DMS79 treated with DMSO at 0.1 percent for 48 hours (cell line): ENCODE measurements around the gene B4GAT1.
"Not testable (repeated sequence)": the region's sequence is repeated elsewhere in the genome, so short reads cannot be mapped to it uniquely, and the experiment has no call there.

Experiments
- DNase-seq: peaks from one replicate; lab custom pipeline; 2025; lab: John Stamatoyannopoulos, UW

The B4GAT1 gene

GRCh38 chr11:66322732-66323427 is 24.5 kb downstream of the B4GAT1 start:
- no peak for DNase-seq

DNA sequence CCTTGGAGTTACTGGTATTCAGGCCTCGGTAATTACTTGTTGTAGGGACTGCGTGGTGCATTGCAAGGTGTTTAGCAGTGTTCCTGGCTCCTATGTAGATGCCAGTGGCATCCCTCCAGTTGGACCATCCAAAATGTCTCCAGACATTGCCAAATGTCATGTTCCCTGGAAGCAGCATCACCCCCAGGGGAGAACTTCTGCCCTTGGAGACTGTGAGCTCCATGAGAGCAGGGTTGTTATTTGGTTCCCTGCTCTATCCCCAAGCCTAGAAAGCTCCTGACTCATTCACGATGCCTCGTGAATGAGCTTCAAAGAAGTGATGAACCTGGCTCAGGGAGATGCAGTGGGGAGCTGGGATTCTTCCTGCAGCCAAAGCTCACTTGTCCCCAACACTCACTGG is 25.8 kb downstream of the B4GAT1 start:
- no peak for DNase-seq

GRCh38 chr11:66320748-66321147 is 26.7 kb downstream of the B4GAT1 start:
- not testable (repeated sequence) for DNase-seq

GRCh38 chr11:66320289-66320688 is 27.1 kb downstream of the B4GAT1 start:
- DNase-seq: not testable (repeated sequence)

DNA sequence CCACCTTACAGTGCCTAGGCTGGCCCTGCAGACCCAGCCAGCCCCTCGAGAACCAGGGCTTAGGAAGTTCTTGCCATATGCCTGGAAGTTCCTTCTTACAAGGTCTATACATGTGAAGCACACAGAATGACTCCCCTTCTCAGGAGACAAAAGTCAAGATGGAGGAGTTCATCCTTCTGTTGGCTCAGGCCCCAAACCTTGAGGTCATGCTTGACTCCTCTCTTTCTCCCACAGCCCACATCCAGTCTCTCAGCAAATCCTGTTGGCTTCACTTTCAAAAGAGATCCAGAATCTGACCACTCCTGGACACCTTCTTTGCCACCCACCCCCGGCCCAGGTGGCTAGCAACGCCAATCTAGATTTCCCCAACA is 28.8 kb downstream of the B4GAT1 start:
- no peak for DNase-seq

DNA sequence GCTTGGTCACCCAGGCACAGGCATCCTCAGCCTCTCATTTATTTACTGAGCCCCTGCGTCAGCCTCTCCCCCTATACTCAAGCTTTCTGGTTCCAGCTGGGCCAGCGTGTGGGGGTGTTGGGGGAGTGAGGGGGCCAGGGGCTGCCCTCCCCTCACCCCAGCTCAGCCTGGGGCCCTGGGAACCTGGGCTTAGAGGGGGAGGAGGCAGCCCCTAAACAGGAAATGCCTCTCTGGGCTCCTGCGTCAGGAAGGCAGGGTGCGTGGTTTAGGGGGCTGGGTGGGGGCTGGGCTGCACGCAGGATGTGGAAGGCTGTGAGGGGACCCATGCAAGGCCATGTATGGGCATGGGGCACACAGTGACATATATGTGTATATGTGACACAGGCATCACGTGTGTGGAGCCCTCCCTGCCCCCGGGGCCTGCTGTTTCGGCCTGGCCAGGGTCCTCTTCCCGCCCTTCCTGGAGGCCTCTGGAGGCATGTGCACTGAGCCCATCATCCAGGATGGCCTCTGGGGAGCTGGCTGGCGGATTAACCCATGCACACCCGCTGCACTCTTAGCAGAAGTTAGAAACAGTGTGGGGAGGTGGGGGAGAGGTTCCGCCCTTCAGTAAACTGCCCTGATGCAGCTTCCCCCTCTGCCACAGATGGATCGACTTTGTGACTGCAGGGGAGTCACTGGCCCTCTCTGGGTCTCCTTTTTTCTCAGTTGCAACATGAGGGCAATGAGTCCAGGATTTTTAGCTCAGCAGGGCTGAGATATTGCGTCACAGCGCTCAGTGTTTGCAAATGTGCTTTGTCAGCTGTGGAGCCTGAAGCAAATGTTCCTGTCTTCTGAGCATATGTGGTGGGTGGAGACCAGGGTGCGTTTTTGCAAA is 29.5 kb downstream of the B4GAT1 start:
- no peak for DNase-seq

DNA sequence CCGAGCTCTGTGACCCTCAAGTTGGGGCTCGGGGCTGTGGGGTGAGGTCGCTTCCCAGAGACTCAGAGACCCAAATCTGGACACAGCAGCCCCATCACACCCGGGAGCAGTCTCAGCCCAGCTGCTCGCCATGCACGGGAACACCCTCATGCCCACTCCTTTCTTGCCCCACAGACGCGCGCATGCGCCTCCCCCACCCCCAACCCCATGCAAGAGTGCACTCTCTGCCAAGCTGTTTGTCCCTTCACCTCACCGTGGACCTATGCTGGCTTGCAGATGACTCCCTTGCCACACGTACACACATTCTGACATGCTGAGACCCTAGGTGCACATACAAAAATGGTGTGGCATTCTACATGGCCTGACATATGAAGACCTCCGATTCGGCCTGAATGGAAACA is 30.1 kb downstream of the B4GAT1 start:
- no peak for DNase-seq

DNA sequence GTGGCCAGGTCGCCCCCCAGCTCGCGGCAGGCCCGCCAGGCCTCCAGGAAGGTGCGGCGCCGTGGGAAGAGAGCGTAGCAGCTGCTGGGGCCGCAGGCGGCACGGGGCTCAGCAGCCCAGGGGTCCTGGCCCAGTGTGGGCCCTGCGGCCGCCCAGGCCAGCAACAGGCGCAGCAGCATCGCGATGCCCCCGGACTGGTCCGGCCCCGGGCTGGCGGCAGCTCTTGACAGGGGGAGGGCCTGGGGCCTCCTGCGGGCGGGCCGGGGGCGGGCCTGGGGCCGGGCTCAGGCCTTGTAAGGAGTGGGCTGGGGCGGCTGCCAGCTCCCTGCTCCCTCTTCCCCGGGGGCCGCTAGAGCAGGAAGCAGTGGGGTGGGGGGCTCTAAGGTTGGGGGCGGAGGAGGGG is 30.6 kb downstream of the B4GAT1 start, which contains the start of gene CD248:
TSS of gene CD248 (minus strand) at position 196 of the 403 bp plus-strand sequence. CDS start at position 179, 17 bp downstream.
- no peak for DNase-seq

DNA sequence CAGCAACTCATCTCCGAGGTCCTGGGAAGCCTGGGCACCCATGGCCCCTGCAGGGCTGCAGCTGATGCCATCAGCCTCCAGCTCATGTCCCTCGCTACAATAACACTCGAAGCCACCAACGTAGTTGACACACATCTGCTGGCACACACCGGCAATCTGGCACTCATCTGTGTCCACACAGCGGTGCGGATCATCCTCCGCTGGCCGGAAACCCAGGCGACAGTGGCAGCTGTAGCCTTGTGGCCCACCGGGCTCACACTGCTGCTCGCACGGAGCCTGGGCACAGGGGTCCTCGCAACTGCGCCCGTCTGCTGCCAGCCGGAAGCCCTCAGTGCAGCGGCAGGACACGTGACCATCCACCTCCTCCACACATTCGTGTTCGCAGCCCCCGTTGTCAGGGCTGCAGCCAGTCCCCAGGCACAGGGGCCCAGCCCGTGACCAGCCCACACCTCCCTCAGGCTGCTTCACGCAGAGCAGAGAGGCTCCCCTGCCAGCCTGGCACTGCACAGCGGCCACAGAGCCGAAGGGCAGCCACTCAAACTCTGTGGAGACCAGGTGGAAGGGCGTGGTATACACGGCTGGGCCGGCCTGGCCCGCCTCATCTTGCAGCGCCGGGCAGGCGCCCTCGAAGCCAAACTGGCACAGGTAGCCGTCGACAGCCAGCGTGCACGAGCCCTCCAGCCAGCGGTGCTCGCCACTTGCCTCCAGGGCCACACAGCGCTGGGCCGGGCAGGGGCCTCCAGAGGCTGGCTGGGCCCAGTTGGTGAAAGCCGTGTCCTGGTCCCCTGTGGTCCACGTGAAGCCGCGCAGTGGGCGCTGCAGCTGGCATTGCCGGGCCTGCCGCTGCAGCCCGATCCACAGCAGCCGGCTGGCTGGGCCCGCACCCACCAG is 31.3 kb downstream of the B4GAT1 start:
- DNase-seq: no peak

GRCh38 chr11:66315498-66315885 is 31.9 kb downstream of the B4GAT1 start:
- DNase-seq: no peak

DNA sequence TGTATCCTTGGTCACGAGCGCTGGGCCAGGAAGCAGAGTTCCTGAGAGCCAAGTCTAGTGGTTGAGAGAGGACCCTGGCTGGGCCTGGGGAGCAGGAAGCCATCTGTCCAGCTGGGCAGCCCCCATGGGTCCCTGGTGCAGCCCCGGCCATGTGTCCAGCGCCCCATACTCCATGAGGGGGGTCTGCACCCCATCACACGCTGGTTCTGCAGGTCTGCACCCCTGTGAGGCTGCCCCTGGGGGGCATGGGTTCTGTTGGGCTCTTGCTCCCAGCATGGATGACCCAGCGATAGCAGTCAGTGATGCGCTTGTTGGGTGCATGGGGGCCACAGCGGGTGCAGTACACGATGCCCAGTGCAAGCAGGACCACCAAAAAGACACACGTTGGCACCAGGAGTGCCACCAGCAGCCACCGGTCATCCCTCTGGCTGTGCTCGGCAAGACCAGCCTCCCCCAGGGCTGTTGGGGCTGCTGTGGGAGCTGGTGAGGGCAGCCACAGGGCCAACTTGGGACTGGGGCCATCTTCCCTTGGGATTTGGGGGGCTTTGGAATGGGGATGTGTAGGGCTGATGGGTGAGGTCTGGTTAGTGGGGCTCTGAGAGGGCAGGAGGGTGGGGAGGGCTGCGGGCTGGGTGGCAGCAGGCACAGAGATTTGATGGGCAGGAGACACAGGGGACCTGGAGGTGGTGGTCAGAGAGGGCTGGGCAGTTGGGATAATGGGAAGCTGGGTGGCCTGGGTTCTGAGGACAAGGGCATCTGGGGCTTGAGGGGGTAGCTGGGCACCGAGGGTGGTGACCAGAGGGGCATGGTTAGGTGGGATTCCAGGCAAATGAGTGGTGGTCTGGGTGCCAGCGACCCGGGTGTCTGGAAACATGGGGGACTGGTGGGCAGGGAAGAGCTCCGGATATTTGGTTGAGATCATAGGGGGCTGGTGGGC is 32.6 kb downstream of the B4GAT1 start:
- DNase-seq: no peak

DNA sequence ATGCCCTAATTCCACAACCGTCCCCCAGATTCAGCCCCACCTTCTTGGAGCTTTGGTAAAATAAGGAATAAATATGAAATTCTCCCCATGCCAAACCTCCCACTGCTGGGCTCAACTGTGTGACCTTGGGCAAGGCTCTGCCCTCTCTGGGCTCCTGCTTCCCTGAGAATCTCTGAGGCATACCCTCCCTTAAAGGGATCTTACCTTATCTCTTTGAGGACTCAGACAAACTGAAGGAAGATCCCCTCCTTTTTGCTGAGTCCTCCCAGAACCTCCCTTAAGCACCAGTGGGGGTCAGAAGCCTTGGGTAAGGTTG is 33.3 kb downstream of the B4GAT1 start:
- no peak for DNase-seq

- no peak for DNase-seq
Measured at GRCh38 chr11:66313321-66314185, 33.9 kb downstream of the B4GAT1 start.

DNA sequence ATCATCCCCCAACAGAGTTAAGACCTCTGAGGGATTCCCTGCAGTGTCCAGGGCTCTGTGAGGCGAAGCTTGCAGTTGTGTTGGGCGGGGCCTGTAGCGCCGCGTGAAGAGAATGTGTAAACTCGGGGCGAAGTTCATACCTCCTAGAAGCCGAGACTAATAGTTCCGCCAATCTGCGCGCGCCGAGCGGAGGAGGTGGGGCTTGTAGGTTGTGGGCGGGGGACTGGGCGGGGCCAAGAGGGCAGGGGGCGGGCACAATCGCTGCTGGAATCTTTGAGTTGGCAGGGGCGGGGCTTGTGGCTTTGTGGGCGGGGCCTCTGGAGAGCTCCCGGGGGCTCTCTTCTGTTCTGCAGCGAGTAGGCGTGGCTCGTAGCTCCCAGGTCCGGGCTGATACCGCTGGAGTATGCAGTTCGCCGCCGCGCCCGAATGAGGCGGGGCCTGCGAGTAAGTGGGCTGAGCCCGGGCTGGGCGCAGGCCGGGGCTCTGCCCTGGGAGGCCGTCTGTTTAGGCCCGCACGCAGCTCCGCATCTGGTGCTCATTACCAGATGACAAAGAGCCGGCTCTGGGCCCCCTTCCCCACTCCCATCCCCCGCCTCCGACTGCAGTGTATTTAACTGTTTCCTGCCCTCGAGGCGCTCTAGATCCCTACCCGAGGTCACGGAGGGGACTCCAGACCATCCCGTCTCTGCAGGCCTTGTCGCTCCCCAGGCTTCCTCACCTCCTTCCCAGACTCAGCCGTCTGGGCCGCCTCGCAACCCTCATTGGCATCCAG is 34.7 kb downstream of the B4GAT1 start:
- DNase-seq: peak; percentile 86

GRCh38 chr11:66311965-66312548 is 35.4 kb downstream of the B4GAT1 start:
- peak; percentile 88 for DNase-seq

DNA sequence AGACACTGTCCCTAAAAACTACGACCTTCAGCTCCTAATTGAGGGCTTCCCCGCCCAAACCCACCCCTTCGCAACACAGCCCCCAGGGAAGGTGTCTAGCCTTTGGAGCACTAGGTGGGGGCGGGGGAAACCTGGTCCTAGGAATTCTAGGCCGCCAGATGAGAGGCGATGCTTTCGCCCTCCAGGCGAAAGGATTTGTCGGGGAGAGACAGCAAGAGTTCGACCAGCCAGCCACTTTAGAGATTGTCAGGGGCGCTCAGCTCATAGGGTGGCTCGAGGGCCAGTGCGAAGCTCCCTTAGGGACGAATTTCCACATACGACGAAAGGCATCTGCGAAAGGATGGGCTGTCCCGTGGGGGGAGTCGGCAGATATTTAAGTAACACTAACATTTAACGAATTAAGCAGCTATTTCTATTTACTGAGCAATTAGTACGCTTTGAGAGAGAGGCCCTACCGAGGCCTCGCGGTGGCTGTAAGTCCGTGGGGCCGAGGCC is 35.9 kb downstream of the B4GAT1 start:
- no peak for DNase-seq

- DNase-seq: not testable (repeated sequence)
Measured at GRCh38 chr11:66310803-66311440, 36.5 kb downstream of the B4GAT1 start.

DNA sequence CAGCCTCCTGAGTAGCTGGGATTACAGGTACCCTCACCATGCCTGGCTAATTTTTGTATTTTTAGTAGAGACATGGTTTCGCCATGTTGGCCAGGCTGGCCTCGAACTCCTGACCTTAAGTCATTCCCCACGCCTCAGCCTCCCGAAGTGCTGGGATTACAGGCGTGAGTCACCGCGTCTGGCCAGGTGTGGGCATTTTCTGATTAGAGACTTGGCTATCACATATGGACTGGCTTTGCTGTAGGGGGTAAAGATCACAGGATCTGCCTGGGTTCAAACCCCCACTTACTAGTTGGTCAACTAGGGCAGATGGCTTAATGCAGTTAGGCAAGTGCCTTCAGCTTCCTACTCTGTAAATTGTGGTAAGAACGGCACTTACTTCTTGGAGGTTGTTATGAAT is 37.1 kb downstream of the B4GAT1 start:
- no peak for DNase-seq
